Measurements from ENCODE around the gene FBXO15. TPM values are rescaled to one million over a fixed set of nuclear protein-coding genes. Genes with fewer than 3 reads are reported as not detected.
A peak's percentile ranks its signal among the peaks of the same experiment; 100 is the strongest.

Gene FBXO15
- total RNA-seq = 4.1 TPM

GRCh38 chr18:74147779-74148542, at the start of gene FBXO15, which contains the start of gene TIMM21:
Gene FBXO15, minus strand, starts transcription at chr18:74147834. Its CDS starts 49 bp downstream, at chr18:74147785.
Gene TIMM21, plus strand, starts transcription at chr18:74148523. Its CDS starts 286 bp downstream, at chr18:74148809.
- FAIRE-seq = peak; percentile 30
- DNase-seq (ENCODE audit: low spot score in 2 of 2) = peak; percentile 90 to 91

GRCh38 chr18:74196220-74197119, 48.8 kb upstream of the FBXO15 start:
- peak; percentile 70 to 76 for DNase-seq (ENCODE audit: low spot score in 2 of 2)

GRCh38 chr18:74194691-74195090, 47.1 kb upstream of the FBXO15 start:
- FAIRE-seq = no peak

More at GRCh38 chr18:74196220-74197119, 48.8 kb upstream of the FBXO15 start:
- peak; percentile 72 for FAIRE-seq

GRCh38 chr18:74191577-74191976, 43.9 kb upstream of the FBXO15 start:
- FAIRE-seq (no peak), DNase-seq (ENCODE audit: low spot score in 2 of 2) (no peak)

More at GRCh38 chr18:74194691-74195090, 47.1 kb upstream of the FBXO15 start:
- DNase-seq (ENCODE audit: low spot score in 2 of 2) = no peak

GRCh38 chr18:74190086-74190485, 42.5 kb upstream of the FBXO15 start:
- no peak for FAIRE-seq
- no peak for DNase-seq (ENCODE audit: low spot score in 2 of 2)

GRCh38 chr18:74186661-74187060, 39.0 kb upstream of the FBXO15 start:
- no peak for FAIRE-seq
- DNase-seq (ENCODE audit: low spot score in 2 of 2) = no peak

GRCh38 chr18:74185860-74186259, 38.2 kb upstream of the FBXO15 start:
- FAIRE-seq (no peak), DNase-seq (ENCODE audit: low spot score in 2 of 2) (no peak)

- FAIRE-seq = no peak
- no peak for DNase-seq (ENCODE audit: low spot score in 2 of 2)
Observed at GRCh38 chr18:74184875-74185274, 37.2 kb upstream of the FBXO15 start.

GRCh38 chr18:74183130-74183529, 35.5 kb upstream of the FBXO15 start:
- no peak for FAIRE-seq
- no peak for DNase-seq (ENCODE audit: low spot score in 2 of 2)

- no peak for FAIRE-seq
Observed at GRCh38 chr18:74182335-74182734, 34.7 kb upstream of the FBXO15 start.

GRCh38 chr18:74179623-74180199, 32.1 kb upstream of the FBXO15 start:
- FAIRE-seq = no peak
- DNase-seq (ENCODE audit: low spot score in 2 of 2) = no peak

More at GRCh38 chr18:74182335-74182734, 34.7 kb upstream of the FBXO15 start:
- DNase-seq (ENCODE audit: low spot score in 2 of 2) = no peak

GRCh38 chr18:74178884-74179283, 31.2 kb upstream of the FBXO15 start:
- DNase-seq (ENCODE audit: low spot score in 2 of 2) (no peak), FAIRE-seq (no peak)

GRCh38 chr18:74175658-74176057, 28.0 kb upstream of the FBXO15 start:
- FAIRE-seq (no peak), DNase-seq (ENCODE audit: low spot score in 2 of 2) (no peak)

- FAIRE-seq (no peak), DNase-seq (ENCODE audit: low spot score in 2 of 2) (no peak)
Observed at GRCh38 chr18:74173434-74173750, 25.8 kb upstream of the FBXO15 start.

GRCh38 chr18:74172697-74173433, 25.2 kb upstream of the FBXO15 start:
- FAIRE-seq (no peak), DNase-seq (ENCODE audit: low spot score in 2 of 2) (no peak)

GRCh38 chr18:74171910-74172606, 24.4 kb upstream of the FBXO15 start:
- FAIRE-seq (no peak), DNase-seq (ENCODE audit: low spot score in 2 of 2) (no peak)

GRCh38 chr18:74166386-74166785, 18.8 kb upstream of the FBXO15 start:
- FAIRE-seq (no peak), DNase-seq (ENCODE audit: low spot score in 2 of 2) (no peak)

- FAIRE-seq (no peak), DNase-seq (ENCODE audit: low spot score in 2 of 2) (no peak)
Observed at GRCh38 chr18:74163019-74163660, 15.5 kb upstream of the FBXO15 start.

GRCh38 chr18:74155276-74155675, 7.6 kb upstream of the FBXO15 start:
- no peak for FAIRE-seq
- DNase-seq (ENCODE audit: low spot score in 2 of 2) = no peak
